ENCODE data around the gene KLHL29.

KLHL29 gene

GRCh38 chr2:23662941-23663920 lies 278.3 kb downstream of the KLHL29 start:
- in situ Hi-C loops (cut with HindIII; ENCODE audit: low sequenced_read_pairs): no loop called here

DNA sequence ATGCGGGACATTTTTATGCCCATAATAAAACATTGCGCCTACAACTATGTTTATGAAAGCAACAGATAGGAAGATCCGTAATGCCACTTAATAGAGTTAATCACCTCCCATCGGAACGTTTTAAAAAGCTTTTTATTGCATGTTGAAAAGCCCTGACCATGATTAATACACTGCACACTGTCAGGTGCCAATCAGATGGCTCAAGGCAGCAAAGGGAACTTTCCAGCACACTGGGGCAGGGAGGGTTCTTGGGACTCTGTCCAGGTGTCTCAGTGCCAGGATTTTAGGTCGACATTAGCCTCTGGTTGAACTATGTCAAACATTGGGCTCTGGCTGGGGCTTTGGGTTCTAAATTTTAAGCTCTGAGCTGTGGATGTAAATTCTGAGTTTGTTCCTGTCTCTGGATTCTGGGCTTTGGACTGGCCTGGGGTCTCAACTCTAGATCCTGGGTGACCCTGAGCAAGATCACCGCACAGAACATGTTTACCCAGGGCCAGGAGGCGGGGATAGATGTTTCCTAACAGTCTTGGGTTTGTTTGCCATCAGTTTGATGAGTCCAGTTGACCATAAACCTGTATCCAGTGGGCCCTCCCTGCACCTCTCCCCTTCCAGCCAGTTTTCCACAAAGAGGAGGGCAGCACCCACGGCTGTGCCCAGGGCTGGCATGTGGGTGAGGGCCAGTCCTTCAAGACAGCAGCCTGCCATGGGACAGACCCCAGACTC lies 279.2 kb downstream of the KLHL29 start:
- in situ Hi-C loops (cut with HindIII; ENCODE audit: low sequenced_read_pairs): no loop called here

GRCh38 chr2:23666241-23666979 lies 281.4 kb downstream of the KLHL29 start:
- in situ Hi-C loops (cut with HindIII; ENCODE audit: low sequenced_read_pairs): no loop called here

DNA sequence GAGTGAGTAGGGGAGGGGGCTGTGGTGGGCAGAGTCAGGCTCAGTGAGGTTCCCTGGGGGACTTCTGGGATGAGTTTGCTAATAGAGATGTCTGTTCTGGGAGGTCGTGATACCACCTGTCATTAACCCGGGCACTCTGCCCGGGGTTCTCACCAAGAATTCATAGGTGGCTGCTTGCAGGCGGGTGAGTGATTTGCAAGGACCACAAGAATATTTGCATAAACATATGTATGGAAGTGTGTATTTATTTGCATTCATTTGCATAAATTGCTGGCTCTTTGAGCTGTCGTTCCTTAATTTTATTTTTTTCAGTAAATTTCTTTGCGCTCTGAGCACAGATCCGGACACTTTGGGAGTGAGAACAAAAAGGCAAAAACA lies 282.0 kb downstream of the KLHL29 start:
- in situ Hi-C loops (cut with HindIII; ENCODE audit: low sequenced_read_pairs): no loop called here

GRCh38 chr2:23668756-23669304 lies 283.9 kb downstream of the KLHL29 start:
- in situ Hi-C loops (cut with HindIII; ENCODE audit: low sequenced_read_pairs): no loop called here

DNA sequence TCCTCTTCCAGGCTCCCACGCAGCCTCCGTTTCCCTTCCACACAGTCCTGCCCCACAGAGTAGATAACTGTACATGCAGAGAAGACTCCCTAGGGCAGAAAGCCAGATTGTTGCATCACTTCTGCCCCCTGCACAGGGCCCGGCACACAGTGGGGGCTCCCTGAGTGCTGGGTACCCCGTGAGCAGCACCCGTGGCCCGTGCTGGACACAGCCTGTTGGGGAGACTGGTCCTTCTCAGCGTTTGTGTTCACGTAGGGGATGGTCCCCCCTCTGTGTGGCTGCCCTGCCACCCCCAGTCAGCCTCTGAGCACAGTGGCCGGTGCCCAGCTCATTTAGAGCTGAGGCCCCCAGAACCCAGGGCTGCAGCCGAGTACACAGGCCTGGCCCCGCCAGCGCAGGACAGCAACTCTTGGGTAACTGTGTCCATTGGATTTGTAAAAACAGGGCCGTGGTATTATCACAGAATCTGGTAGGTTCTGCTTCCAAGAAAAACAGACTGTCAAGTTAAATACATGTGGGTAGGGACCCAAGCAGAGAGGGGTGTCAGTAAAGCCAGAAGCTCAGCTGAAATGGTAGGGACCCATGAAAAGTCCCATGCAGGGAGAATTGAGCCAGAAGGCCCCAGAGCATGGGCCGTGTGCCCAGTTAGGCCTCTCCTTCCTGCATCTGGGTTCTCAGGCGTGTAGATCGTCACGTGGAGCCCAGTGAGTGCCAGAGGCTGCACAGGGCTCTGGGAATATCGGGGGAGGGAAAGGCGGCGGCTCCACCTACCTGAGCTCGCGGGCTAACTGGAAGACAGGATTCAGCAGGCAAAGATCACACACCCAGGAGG lies 284.6 kb downstream of the KLHL29 start:
- in situ Hi-C loops (cut with HindIII; ENCODE audit: low sequenced_read_pairs): no loop called here

DNA sequence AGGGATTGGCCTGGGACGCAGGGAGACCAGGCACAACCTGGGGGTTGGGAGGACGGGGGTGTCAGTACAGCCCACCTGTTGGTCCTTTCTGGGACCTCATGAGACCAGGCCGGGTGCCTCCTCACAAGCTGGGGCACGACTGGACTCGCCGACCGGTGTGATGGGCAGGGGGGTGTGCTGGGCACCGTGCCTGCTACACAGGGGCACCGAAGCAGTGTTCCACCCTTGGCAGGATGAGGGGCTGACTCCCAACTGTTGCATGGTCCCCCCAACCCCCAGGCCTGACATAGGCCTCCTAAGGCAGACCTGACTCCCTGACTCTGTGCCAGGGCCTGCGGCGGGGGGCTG lies 285.2 kb downstream of the KLHL29 start:
- in situ Hi-C loops (cut with HindIII; ENCODE audit: low sequenced_read_pairs): no loop called here

DNA sequence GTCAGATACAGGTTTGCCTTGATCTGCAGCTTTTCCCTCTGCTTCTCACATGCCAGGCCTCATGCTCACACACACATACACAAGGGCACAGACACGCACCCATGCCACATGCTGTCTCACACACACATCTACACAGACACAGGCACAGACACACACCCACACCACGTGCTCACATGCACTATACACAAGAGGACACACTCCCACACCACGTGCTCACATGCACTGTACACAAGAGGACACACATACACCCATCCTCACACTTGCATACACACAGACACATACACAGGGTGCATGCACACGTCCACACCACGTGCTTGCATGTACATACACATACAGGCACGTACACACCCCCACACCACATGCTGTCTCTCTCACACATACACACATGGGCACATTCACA lies 288.1 kb downstream of the KLHL29 start:
- in situ Hi-C loops (cut with HindIII; ENCODE audit: low sequenced_read_pairs): no loop called here

DNA sequence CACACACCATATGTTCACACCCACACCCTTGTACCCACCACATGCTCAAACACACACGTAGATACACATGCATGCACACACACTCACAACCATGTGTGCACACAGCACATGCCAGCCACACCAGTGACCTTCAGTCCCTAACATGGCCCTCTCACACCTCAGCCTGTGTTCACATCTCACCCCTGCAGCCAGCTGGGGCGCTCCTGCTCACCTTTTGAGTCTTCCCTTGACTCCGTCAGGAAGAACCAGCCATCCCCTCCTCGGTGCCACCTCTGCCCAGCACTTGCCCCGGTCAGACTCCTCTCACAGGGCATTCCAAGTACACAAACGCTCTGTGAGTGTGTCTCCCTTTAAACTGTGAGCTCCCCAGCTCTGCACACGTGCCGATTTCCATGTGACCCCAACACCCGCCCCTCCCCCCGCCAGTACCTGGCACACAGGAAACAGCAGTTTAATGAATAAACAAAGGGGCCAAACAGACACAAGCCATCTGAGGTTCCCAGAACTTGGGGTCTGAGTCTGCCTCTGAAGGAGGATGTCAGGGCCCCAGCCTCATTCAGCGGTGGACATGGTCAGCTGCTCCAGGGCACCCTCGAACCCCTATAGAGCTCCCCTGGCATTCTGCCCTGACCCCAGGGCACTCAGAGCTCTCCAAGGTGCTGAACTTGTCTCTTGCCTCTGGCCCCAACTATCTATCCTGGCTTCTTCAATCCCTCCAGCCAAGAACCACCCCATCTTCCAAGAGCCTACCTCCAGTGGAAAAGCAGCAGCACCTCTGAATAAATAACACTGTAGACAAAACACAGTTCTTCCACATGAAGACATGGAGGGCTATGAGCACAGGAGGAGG lies 289.1 kb downstream of the KLHL29 start:
- in situ Hi-C loops (cut with HindIII; ENCODE audit: low sequenced_read_pairs): no loop called here

- in situ Hi-C loops (cut with HindIII; ENCODE audit: low sequenced_read_pairs): loop anchor here (5.0 kb wide), 1 partner anchor 43 kb away; no protein-coding TSS in a partner anchor
Observed at GRCh38 chr2:23675506-23675905, 290.5 kb downstream of the KLHL29 start.

- in situ Hi-C loops (cut with HindIII; ENCODE audit: low sequenced_read_pairs): loop anchor here (5.0 kb wide), 1 partner anchor 46 kb away; no protein-coding TSS in a partner anchor
Observed at GRCh38 chr2:23677836-23678235, 292.9 kb downstream of the KLHL29 start.

DNA sequence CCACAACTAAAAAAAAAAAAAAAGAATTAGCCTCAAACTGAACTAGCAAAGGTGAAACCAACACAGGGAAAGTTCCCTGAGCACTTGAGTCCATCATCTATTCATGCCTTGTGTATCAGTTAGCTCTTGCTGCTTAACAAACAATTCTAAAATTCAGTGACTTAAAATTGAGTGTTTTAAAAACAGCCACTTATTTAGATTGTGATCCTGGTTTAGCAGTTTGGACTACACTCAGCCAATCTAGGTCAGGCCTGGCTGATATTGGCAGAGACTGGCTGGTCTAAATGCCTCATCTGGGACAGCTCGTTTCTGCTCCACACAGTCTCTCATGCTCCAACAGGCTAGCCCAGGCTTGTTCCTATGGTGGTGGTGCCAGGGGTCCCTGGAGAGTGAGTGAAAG lies 294.1 kb downstream of the KLHL29 start:
- in situ Hi-C loops (cut with HindIII; ENCODE audit: low sequenced_read_pairs): loop anchor here (5.0 kb wide), 1 partner anchor 47 kb away; no protein-coding TSS in a partner anchor

- in situ Hi-C loops (cut with HindIII; ENCODE audit: low sequenced_read_pairs): no loop called here
Observed at GRCh38 chr2:23680951-23681350, 296.0 kb downstream of the KLHL29 start.

- in situ Hi-C loops (cut with HindIII; ENCODE audit: low sequenced_read_pairs): no loop called here
Observed at GRCh38 chr2:23681356-23682140, 296.6 kb downstream of the KLHL29 start.

DNA sequence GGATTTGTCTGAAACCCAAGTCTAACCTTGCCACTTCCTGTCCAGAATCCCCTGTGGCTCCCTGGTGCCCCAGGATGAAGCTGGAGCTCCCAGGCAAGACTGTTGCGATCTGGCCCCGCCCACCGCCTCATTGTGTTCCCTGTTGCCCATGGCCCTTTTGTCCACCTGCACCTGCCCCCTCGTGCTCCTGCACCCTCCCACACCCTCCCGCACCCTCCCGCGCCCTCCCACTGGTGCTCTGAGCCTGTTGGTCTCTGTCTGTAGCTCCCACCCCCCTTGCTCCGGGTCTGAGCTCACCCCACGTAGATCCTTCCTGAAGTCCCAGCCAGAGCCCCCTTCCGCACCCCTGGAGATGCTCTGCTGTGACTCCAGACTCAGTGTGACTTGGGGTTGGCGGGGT lies 297.5 kb downstream of the KLHL29 start:
- in situ Hi-C loops (cut with HindIII; ENCODE audit: low sequenced_read_pairs): no loop called here

GRCh38 chr2:23683001-23683400 lies 298.0 kb downstream of the KLHL29 start:
- in situ Hi-C loops (cut with HindIII; ENCODE audit: low sequenced_read_pairs): no loop called here

DNA sequence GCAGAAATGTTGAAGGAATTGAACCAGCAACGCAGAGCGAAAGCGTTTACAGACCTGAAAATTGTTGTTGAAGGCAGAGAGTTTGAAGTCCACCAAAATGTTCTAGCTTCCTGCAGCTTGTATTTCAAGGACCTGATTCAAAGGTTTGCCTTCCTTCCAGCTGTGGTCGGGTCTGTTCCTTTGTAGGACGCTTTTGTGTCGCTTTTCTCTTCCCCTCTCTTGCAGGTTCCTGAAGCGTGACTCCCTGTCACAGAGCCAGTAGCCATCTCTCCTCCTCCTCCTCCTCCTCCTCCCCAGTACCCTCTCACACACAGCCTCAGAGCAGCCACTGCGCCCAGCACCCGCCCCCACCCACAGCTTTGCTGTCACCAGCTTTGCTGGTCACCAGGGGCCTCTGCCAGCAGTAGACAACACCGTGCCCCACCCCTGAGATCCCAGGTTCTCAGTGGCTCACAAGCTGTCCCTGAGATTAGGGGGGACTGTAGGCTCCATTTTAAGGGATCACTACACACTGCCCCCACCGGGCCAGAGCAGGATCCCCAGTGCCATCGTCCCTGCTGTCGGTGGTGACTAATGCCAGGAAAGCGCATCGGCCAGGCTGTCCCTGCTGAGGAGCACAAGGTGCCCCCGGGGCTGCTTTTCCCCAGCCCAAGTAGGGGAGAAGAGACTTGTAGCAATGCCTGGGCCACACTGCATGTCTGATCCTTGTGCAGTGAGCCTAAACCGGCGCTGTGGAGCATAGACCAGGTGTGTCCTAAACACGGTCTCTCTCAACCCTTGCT lies 299.6 kb downstream of the KLHL29 start:
- in situ Hi-C loops (cut with HindIII; ENCODE audit: low sequenced_read_pairs): no loop called here

GRCh38 chr2:23685181-23685580 lies 300.2 kb downstream of the KLHL29 start:
- in situ Hi-C loops (cut with HindIII; ENCODE audit: low sequenced_read_pairs): no loop called here
